Measurements from ENCODE around the gene TMSB4X.

The TMSB4X gene

DNA sequence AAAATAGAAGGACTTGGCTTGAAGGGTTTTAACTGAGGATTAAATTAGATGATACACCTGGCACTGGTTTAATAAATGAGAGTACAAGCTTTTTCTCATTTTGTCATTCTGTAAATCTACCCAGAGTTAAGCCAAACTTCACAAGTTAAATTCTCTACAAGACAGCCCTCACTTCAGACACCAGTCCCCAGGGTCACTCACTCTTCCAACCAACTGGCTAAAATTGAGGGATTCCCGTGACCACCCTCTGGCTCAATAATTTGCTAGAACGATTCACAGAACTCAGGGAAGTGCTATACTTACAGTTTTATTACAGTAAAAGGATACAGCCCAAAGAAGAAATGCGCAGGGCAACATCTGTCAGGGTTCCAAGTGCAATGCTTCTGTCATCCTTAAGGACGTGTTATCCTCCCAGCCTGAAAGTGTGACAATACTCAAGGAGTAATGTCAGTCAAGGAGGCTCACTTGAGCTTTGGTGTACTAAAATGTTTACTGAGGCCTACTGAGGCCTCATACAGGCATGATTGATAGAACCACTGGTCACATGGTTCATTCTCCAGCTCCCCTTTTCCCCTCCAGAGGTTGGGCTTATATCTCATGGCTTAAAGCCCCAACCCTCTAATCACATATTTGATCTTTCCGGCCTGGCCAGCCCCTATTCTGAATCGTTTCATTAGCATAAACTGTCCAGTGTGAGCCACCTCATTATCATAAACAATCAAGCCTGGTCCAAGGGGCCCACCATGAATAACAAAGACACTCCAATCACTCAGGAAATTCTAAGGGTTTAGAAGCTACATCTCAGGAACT lies 9.6 kb upstream of the TMSB4X start:
- H3K27ac ChIP-seq (ENCODE audit: low read depth, low read length): no peak overlapping the region
- no peaks in the 10 kb centered on the region for H3K27me3 ChIP-seq (ENCODE audit: control insufficient read depth in 1 of 2, insufficient read depth in 2 of 2, low read length in 2 of 2)
- H3K9me3 ChIP-seq (ENCODE audit: control insufficient read depth in 1 of 2, low read length in 2 of 2): no peaks in the 10 kb centered on the region
- no peak overlapping the region for H3K9ac ChIP-seq (ENCODE audit: low read depth in 1 of 2, low read length in 2 of 2)
- H3K36me3 ChIP-seq (ENCODE audit: control insufficient read depth in 1 of 2, insufficient read depth in 2 of 2, low read length in 2 of 2): no peaks in the 10 kb centered on the region
- H3K4me1 ChIP-seq (ENCODE audit: control insufficient read depth in 1 of 2, insufficient read depth in 2 of 2, low read length in 2 of 2): peaks cover 0 to 5% of the 10 kb centered on the region in 2 donors
- no peak overlapping the region for H3K4me3 ChIP-seq (ENCODE audit: low read depth in 1 of 2, low read length in 2 of 2)

DNA sequence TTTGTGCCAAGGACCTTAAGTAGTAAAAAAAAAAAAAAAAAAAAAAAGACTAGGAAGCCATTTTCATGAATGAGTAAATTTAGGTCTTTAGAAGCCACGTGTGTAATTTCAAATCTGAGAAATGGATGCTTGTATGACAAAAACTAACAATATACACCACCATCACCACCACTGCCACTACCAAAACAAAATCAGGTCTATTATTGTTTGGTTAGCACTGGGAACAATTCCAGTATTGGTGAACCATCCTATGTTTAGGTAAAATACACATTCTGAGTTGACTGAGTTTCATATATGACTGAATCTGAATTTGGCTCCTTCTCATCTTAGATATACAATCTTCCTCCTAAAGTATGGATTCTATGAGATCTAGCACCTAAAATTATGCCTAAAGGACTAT lies 8.8 kb upstream of the TMSB4X start:
- Histone ChIP-seq H3K27ac (ENCODE audit: low read depth, low read length) (no peak overlapping the region), H3K4me1 (ENCODE audit: control insufficient read depth in 1 of 2, insufficient read depth in 2 of 2, low read length in 2 of 2) (peaks cover 4 to 12% of the 10 kb centered on the region in 2 donors), H3K27me3 (ENCODE audit: control insufficient read depth in 1 of 2, insufficient read depth in 2 of 2, low read length in 2 of 2) (no peaks in the 10 kb centered on the region), H3K9ac (ENCODE audit: low read depth in 1 of 2, low read length in 2 of 2) (no peak overlapping the region), H3K36me3 (ENCODE audit: control insufficient read depth in 1 of 2, insufficient read depth in 2 of 2, low read length in 2 of 2) (no peaks in the 10 kb centered on the region), H3K9me3 (ENCODE audit: control insufficient read depth in 1 of 2, low read length in 2 of 2) (no peaks in the 10 kb centered on the region), H3K4me3 (ENCODE audit: low read depth in 1 of 2, low read length in 2 of 2) (no peak overlapping the region)

DNA sequence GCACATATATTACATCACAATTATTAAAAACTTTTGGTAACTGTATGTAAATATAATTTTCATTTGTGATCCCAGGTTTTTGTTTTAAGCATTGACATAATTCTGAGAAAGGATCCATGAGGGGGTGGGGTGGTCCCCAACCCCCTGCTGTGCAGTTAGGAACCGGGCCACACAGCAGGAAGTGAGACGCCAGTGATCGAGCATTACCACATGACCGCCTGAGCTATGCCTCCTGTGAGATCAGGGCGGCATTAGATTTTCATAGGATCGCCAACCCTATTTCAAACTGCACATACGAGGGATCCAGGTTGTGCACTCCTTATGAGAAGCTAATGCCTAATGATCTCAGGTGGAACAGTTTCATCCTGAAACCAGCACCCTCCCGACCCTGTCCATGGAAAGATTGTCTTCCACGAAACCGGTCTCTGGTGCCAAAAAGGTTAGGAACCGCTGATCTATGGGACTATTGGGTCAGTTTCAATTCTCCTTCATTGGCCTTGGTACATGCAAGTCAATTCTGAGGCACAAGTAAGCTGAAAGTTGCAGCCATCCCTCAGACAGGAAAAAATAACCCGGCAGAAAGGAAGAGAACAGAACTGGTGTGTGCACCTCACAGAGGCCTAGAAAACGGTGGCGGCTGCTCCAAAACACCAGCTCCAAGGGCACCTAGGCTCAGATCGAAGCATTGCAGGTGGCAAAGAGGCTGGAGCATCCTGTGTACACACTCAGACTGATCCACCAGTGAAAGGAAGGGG lies 7.0 kb upstream of the TMSB4X start:
- Histone ChIP-seq H3K36me3 (ENCODE audit: control insufficient read depth in 1 of 2, insufficient read depth in 2 of 2, low read length in 2 of 2) (no peaks in the 10 kb centered on the region), H3K9ac (ENCODE audit: low read depth in 1 of 2, low read length in 2 of 2) (no peak overlapping the region), H3K9me3 (ENCODE audit: control insufficient read depth in 1 of 2, low read length in 2 of 2) (no peaks in the 10 kb centered on the region), H3K4me1 (ENCODE audit: control insufficient read depth in 1 of 2, insufficient read depth in 2 of 2, low read length in 2 of 2) (peaks cover 6 to 15% of the 10 kb centered on the region in 2 donors), H3K27me3 (ENCODE audit: control insufficient read depth in 1 of 2, insufficient read depth in 2 of 2, low read length in 2 of 2) (no peaks in the 10 kb centered on the region), H3K4me3 (ENCODE audit: low read depth in 1 of 2, low read length in 2 of 2) (no peak overlapping the region), H3K27ac (ENCODE audit: low read depth, low read length) (no peak overlapping the region)

DNA sequence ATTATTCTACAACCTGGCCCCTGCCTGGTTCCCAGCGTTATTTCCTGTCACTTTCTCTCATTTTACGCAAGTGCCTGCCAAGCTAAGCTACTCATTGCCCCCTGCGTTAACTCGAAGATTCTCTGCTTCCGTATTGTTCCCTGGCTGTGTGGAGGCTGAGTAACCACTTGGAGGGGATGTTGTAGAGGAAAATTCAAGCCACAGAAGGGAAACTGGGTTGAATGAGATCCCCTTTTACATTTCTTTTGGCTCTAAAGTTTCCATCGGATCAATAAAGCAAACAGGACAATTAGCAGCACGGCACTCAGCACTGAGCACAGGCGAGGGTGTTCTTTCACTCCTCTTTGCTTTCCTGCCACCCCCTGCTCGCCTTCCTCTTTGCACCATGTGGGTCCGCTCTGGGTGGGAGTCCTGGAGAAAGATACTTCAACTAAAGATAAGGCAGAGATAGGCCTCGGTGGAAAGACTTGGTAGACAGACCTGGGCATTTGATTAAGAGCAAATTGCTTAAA lies 4.2 kb upstream of the TMSB4X start:
- no peaks in the 10 kb centered on the region for H3K27me3 ChIP-seq (ENCODE audit: control insufficient read depth in 1 of 2, insufficient read depth in 2 of 2, low read length in 2 of 2)
- peaks cover 6 to 18% of the 10 kb centered on the region in 2 donors for H3K4me1 ChIP-seq (ENCODE audit: control insufficient read depth in 1 of 2, insufficient read depth in 2 of 2, low read length in 2 of 2)
- no peaks in the 10 kb centered on the region for H3K9me3 ChIP-seq (ENCODE audit: control insufficient read depth in 1 of 2, low read length in 2 of 2)
- peak overlapping the region; percentile 31 to 47 for H3K9ac ChIP-seq (ENCODE audit: low read depth in 1 of 2, low read length in 2 of 2)
- H3K36me3 ChIP-seq (ENCODE audit: control insufficient read depth in 1 of 2, insufficient read depth in 2 of 2, low read length in 2 of 2): no peaks in the 10 kb centered on the region
- peak overlapping the region in 1 of 2 donors; percentile 40 for H3K4me3 ChIP-seq (ENCODE audit: low read depth in 1 of 2, low read length in 2 of 2)
- peak overlapping the region; percentile 26 for H3K27ac ChIP-seq (ENCODE audit: low read depth, low read length)

GRCh38 chrX:12971282-12972003 lies 3.5 kb upstream of the TMSB4X start:
- Histone ChIP-seq H3K27me3 (ENCODE audit: control insufficient read depth in 1 of 2, insufficient read depth in 2 of 2, low read length in 2 of 2) (no peaks in the 10 kb centered on the region), H3K4me1 (ENCODE audit: control insufficient read depth in 1 of 2, insufficient read depth in 2 of 2, low read length in 2 of 2) (peaks cover 6 to 18% of the 10 kb centered on the region in 2 donors), H3K9ac (ENCODE audit: low read depth in 1 of 2, low read length in 2 of 2) (peak overlapping the region; percentile 31 to 47), H3K9me3 (ENCODE audit: control insufficient read depth in 1 of 2, low read length in 2 of 2) (no peaks in the 10 kb centered on the region), H3K36me3 (ENCODE audit: control insufficient read depth in 1 of 2, insufficient read depth in 2 of 2, low read length in 2 of 2) (no peaks in the 10 kb centered on the region), H3K27ac (ENCODE audit: low read depth, low read length) (peak overlapping the region; percentile 62), H3K4me3 (ENCODE audit: low read depth in 1 of 2, low read length in 2 of 2) (peak overlapping the region in 1 of 2 donors; percentile 40)

GRCh38 chrX:12972243-12972642 lies 2.7 kb upstream of the TMSB4X start:
- Histone ChIP-seq H3K9ac (ENCODE audit: low read depth in 1 of 2, low read length in 2 of 2) (peak overlapping the region in 1 of 2 donors; percentile 31), H3K4me3 (ENCODE audit: low read depth in 1 of 2, low read length in 2 of 2) (peak overlapping the region; percentile 36 to 40), H3K27ac (ENCODE audit: low read depth, low read length) (peak overlapping the region; percentile 14), H3K9me3 (ENCODE audit: control insufficient read depth in 1 of 2, low read length in 2 of 2) (no peaks in the 10 kb centered on the region), H3K4me1 (ENCODE audit: control insufficient read depth in 1 of 2, insufficient read depth in 2 of 2, low read length in 2 of 2) (peaks cover 6 to 18% of the 10 kb centered on the region in 2 donors), H3K36me3 (ENCODE audit: control insufficient read depth in 1 of 2, insufficient read depth in 2 of 2, low read length in 2 of 2) (peaks cover 0 to 3% of the 10 kb centered on the region in 2 donors), H3K27me3 (ENCODE audit: control insufficient read depth in 1 of 2, insufficient read depth in 2 of 2, low read length in 2 of 2) (no peaks in the 10 kb centered on the region)

DNA sequence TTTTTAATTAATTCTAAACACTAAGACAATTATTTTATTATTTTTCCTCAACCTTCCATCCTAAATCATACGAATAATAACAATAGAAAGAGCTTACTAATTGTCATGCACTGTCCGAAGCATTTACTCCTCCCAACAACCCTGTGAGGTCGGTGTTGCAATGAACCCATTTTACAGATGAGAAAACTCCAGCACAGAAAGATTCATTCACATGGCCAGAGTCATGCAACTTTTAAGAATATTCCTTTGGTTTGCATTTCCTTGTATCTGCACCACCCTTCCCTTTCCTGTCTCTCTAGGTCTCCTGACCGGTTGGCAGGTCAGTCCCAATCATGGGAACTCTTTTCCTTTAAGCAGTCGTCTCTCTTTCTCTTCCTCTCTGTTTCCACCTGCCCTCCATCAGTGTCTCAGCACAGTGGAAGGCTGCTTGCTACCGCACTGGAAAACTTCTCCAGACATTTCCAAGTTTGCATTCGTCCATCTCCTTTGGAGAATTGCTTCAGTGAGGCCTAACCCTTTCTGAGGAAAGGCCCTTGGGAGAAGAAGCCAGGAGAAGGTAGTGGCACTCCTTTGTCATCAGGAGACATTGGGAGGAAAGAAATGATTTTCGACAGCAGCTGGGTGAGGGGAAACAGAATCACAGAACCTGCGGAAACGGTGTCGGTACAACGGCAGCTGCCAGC lies 1.9 kb upstream of the TMSB4X start:
- Histone ChIP-seq H3K4me1 (ENCODE audit: control insufficient read depth in 1 of 2, insufficient read depth in 2 of 2, low read length in 2 of 2) (peaks cover 6 to 18% of the 10 kb centered on the region in 2 donors), H3K4me3 (ENCODE audit: low read depth in 1 of 2, low read length in 2 of 2) (peak overlapping the region; percentile 82 to 95), H3K36me3 (ENCODE audit: control insufficient read depth in 1 of 2, insufficient read depth in 2 of 2, low read length in 2 of 2) (peaks cover 0 to 4% of the 10 kb centered on the region in 2 donors), H3K9ac (ENCODE audit: low read depth in 1 of 2, low read length in 2 of 2) (peak overlapping the region; percentile 25 to 99), H3K27ac (ENCODE audit: low read depth, low read length) (peak overlapping the region; percentile 5), H3K27me3 (ENCODE audit: control insufficient read depth in 1 of 2, insufficient read depth in 2 of 2, low read length in 2 of 2) (no peaks in the 10 kb centered on the region), H3K9me3 (ENCODE audit: control insufficient read depth in 1 of 2, low read length in 2 of 2) (no peaks in the 10 kb centered on the region)

- no peaks in the 10 kb centered on the region for H3K27me3 ChIP-seq (ENCODE audit: control insufficient read depth in 1 of 2, insufficient read depth in 2 of 2, low read length in 2 of 2)
- no peaks in the 10 kb centered on the region for H3K9me3 ChIP-seq (ENCODE audit: control insufficient read depth in 1 of 2, low read length in 2 of 2)
- H3K27ac ChIP-seq (ENCODE audit: low read depth, low read length): peak overlapping the region; percentile 81
- H3K9ac ChIP-seq (ENCODE audit: low read depth in 1 of 2, low read length in 2 of 2): peak overlapping the region; percentile 25 to 99
- H3K36me3 ChIP-seq (ENCODE audit: control insufficient read depth in 1 of 2, insufficient read depth in 2 of 2, low read length in 2 of 2): peaks cover 0 to 4% of the 10 kb centered on the region in 2 donors
- H3K4me1 ChIP-seq (ENCODE audit: control insufficient read depth in 1 of 2, insufficient read depth in 2 of 2, low read length in 2 of 2): peaks cover 6 to 13% of the 10 kb centered on the region in 2 donors
- H3K4me3 ChIP-seq (ENCODE audit: low read depth in 1 of 2, low read length in 2 of 2): peak overlapping the region; percentile 82 to 95
These were observed 1.2 kb upstream of the TMSB4X start for GRCh38 chrX:12973561-12974304.

GRCh38 chrX:12974305-12974795 lies 560 bp upstream of the TMSB4X start:
- Histone ChIP-seq H3K4me1 (ENCODE audit: control insufficient read depth in 1 of 2, insufficient read depth in 2 of 2, low read length in 2 of 2) (peaks cover 6 to 13% of the 10 kb centered on the region in 2 donors), H3K9me3 (ENCODE audit: control insufficient read depth in 1 of 2, low read length in 2 of 2) (no peaks in the 10 kb centered on the region), H3K27ac (ENCODE audit: low read depth, low read length) (peak overlapping the region; percentile 81), H3K4me3 (ENCODE audit: low read depth in 1 of 2, low read length in 2 of 2) (peak overlapping the region; percentile 82 to 95), H3K36me3 (ENCODE audit: control insufficient read depth in 1 of 2, insufficient read depth in 2 of 2, low read length in 2 of 2) (peaks cover 0 to 4% of the 10 kb centered on the region in 2 donors), H3K27me3 (ENCODE audit: control insufficient read depth in 1 of 2, insufficient read depth in 2 of 2, low read length in 2 of 2) (no peaks in the 10 kb centered on the region), H3K9ac (ENCODE audit: low read depth in 1 of 2, low read length in 2 of 2) (peak overlapping the region; percentile 57 to 99)

Measured in duodenal mucosa (tissue), 2 donors.